Uterus (tissue), 4 donors: ENCODE measurements around the gene SNAPC2. TPM values are rescaled to one million over a fixed set of nuclear protein-coding genes. Genes with fewer than 3 reads are reported as not detected.

ENCODE experiments used
- DNase-seq, 2 donors: peaks; one replicate each; pipeline ENCODE4 v3.0.0-alpha.2; 2019 to 2020
- H3K27ac ChIP-seq, 2 donors: fragments of 200-600 bp; sonication (generic); 1 replicate in 1 of 2; 2 replicates in 1 of 2; pipeline ENCODE4 v1.5.1; 2016 to 2018
- H3K27me3 ChIP-seq, 2 donors: fragments of 200-600 bp; sonication (generic); one replicate each; pipeline ENCODE4 v1.5.1; 2018 to 2019; ENCODE audit warnings: control low read depth in 1 of 2
- H3K36me3 ChIP-seq, 2 donors: fragments of 200-600 bp; sonication (generic); one replicate each; pipeline ENCODE4 v1.5.1; 2019; ENCODE audit warnings: control low read depth in 1 of 2
- H3K4me1 ChIP-seq, 2 donors: fragments of 200-600 bp; sonication (generic); one replicate each; pipeline ENCODE4 v1.5.1; 2018 to 2019; ENCODE audit warnings: control low read depth in 1 of 2
- H3K4me3 ChIP-seq, 2 donors: fragments of 200-600 bp; sonication (generic); 1 replicate in 1 of 2; 2 replicates in 1 of 2; pipeline ENCODE4 v1.5.1; 2018 to 2019; ENCODE audit warnings: mild to moderate bottlenecking in 1 of 2
- H3K9me3 ChIP-seq, 2 donors: fragments of 200-600 bp; sonication (generic); one replicate each; pipeline ENCODE4 v1.5.1; 2019; ENCODE audit warnings: control low read depth in 1 of 2
- POLR2A ChIP-seq, 2 donors: fragments of 450-650 bp; IDR thresholded peaks; one replicate each; pipeline ENCODE4 v1.6.1; 2016; ENCODE audit warnings: antibody characterized with exemption in 2 of 2, mild to moderate bottlenecking in 1 of 2, moderate library complexity in 1 of 2
- intact Hi-C: fragments of 100-400 bp; cut with DNase I; formaldehyde crosslinking; loops from one replicate; pipeline ENCODE4 v1.15.1; 2023; ENCODE audit warnings: low total_unique reads
- total RNA-seq, 4 donors: library from RNA; depleted of rRNA in 3 of 4; stranded (reverse); fragments of >200 nt in 3 of 4; gene quantifications; one replicate each; pipeline versions ENCODE4 v1.1.0 to v1.2.4, GENCODE V29; 2014 to 2023
- TF ChIP-seq, protein P1 (sequence below), 4 experiments: fragments of 200-600 bp in 2 of 4; fragments of 450-650 bp in 2 of 4; sonication (generic) in 2 of 4; IDR thresholded peaks; one replicate each; pipeline ENCODE4 v1.5.1; 2016 to 2019; ENCODE audit warnings: antibody characterized with exemption in 4 of 4, mild to moderate bottlenecking in 2 of 4, moderate library complexity in 1 of 4
- donor health status: DM: yes; HTN: yes; CAD: no.

Gene SNAPC2
- total RNA-seq, 4 donors from 2014 or later, result 11.8 to 66.8 (median 19.0) TPM

DNA sequence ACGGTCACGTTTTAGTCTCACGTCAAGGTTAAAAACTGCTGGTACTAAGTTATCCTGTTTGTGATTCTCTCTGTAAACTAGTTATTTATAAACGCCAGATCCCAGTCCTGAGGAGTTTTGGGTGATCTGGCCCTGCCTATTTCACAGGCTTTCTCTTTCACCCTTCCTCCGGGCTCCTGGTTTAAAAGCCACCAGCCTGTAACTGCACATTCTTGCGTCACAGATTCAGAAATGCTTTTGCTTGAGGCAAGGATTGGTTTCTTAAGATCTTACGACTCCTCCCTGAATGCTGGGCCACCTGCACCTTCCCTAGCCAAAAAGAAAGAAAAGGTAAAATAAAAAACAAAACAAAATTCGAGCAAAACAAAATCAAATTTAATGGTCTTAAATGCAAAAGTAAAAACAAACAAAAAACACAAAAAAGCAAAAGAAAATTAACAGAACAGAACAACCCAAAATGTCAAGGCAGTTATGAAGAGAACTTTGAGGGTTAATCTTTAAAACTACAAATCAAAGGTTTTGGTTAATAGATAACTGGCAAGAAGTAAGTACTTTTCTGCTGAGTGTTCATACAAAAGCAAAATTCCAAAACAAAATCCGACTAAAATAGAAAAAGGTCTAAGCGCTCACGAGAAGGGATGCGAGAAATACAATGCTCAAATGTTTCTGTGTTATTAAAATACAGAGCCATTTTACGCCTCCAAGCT lies 41.9 kb downstream of the SNAPC2 start:
- Histone ChIP-seq H3K4me3 (no peak overlapping the region), H3K27ac (no peak overlapping the region), H3K27me3 (no peaks in the 10 kb centered on the region), H3K9me3 (no peaks in the 10 kb centered on the region), H3K36me3 (no peaks in the 10 kb centered on the region), H3K4me1 (no peaks in the 10 kb centered on the region)
- intact Hi-C loops, result no loop called here
- TF ChIP-seq, protein P1, sequence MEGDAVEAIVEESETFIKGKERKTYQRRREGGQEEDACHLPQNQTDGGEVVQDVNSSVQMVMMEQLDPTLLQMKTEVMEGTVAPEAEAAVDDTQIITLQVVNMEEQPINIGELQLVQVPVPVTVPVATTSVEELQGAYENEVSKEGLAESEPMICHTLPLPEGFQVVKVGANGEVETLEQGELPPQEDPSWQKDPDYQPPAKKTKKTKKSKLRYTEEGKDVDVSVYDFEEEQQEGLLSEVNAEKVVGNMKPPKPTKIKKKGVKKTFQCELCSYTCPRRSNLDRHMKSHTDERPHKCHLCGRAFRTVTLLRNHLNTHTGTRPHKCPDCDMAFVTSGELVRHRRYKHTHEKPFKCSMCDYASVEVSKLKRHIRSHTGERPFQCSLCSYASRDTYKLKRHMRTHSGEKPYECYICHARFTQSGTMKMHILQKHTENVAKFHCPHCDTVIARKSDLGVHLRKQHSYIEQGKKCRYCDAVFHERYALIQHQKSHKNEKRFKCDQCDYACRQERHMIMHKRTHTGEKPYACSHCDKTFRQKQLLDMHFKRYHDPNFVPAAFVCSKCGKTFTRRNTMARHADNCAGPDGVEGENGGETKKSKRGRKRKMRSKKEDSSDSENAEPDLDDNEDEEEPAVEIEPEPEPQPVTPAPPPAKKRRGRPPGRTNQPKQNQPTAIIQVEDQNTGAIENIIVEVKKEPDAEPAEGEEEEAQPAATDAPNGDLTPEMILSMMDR (IDR thresholded peaks at IDR 0.05), result no peak
- no peak for TF ChIP-seq POLR2A (IDR thresholded peaks at IDR 0.05)
- no peak for DNase-seq

DNA sequence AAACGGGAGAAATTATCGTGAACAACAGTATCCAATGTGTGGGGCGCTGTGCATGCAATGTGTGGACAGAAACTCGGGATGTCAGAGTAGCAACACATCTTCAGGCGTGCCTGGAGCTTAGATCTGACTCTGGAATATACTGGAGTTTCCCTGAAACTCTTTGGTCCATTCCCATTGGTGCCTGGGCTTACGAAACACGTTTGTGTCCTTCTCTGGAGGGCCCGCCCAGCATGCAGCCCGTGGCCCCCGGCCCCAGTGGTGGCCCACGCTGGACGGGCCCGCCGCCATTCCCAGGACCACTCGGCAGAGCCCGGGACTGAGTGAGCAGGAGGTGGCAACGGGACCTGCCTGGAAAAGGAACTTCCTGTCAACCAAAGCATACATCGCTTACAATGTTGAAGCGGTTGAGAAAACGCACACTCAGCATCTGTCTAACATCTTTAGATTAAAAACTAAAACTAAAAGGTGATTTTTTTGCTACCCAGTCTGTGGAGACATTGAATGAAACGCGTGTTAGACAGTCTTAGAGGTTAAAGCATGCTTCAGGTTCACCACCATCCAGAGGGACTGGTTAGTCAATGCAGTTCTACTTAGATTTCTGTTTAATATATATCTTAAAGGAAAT lies 42.6 kb downstream of the SNAPC2 start:
- no peak for DNase-seq
- intact Hi-C loops, result no loop called here

DNA sequence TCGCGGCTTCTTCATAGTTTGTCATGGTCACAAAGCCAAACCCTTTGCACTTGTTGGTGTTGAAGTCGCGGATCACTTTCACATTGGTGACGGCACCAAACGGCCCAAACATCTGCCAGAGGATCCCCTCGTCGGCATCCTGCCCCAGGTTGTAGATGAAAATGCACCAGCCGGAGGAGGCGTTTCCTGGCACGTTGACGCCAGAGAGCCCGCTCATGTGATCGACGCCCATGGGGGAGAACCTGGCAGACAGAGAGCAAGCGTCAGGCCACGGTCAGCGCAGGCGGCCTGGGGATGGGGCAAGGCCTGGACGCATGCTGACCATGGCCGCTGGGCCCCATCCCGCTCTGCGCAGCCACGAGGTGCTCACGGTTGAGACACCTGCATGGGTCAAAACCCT lies 43.4 kb downstream of the SNAPC2 start:
- Histone ChIP-seq H3K27me3 (no peaks in the 10 kb centered on the region), H3K27ac (no peak overlapping the region), H3K9me3 (no peaks in the 10 kb centered on the region), H3K4me3 (no peak overlapping the region), H3K36me3 (no peaks in the 10 kb centered on the region), H3K4me1 (no peaks in the 10 kb centered on the region)
- intact Hi-C loops, result no loop called here
- DNase-seq, result no peak
- TF ChIP-seq, protein P1 (IDR thresholded peaks at IDR 0.05), result no peak
- TF ChIP-seq POLR2A (IDR thresholded peaks at IDR 0.05), result no peak

More for the DNA sequence above, 42.6 kb downstream of the SNAPC2 start:
- TF ChIP-seq, protein P1 (IDR thresholded peaks at IDR 0.05), result no peak
- no peak for TF ChIP-seq POLR2A (IDR thresholded peaks at IDR 0.05)
- Histone ChIP-seq H3K4me1 (no peaks in the 10 kb centered on the region), H3K9me3 (no peaks in the 10 kb centered on the region), H3K27ac (no peak overlapping the region), H3K36me3 (no peaks in the 10 kb centered on the region), H3K27me3 (no peaks in the 10 kb centered on the region), H3K4me3 (no peak overlapping the region)

DNA sequence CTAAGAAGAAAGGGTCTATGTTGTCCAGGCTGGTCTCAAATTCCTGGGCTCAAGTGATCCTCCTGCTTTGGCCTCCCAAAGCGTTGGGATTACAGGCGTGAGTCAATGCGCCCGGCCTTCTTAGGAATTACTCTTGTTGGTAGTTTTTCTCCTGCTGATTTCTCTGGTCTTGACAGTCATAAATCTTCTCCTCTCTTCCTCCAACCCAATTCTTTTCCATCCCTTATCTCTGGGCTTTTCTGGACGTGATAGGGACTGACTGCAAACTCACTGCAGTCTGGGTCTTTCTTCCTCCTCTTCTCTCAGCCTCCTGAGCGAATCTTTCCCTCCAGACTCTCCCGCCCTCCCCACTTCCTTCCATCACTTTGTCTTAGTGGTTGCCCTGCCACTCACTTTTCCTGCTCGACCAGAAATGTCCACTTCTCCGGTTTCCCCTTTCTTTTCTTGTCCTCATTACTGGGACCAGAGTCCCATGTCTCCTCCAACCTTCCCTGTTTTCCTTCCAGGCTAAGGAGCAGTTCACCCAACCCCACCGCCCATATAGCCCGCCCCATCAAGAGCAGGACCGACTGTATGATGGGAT lies 45.2 kb downstream of the SNAPC2 start:
- no peaks in the 10 kb centered on the region for H3K9me3 ChIP-seq
- TF ChIP-seq POLR2A (IDR thresholded peaks at IDR 0.05), result no peak
- TF ChIP-seq, protein P1 (IDR thresholded peaks at IDR 0.05), result no peak
- no peak overlapping the region for H3K4me3 ChIP-seq
- intact Hi-C loops, result no loop called here
- H3K27ac ChIP-seq, result no peak overlapping the region
- no peak for DNase-seq
- no peaks in the 10 kb centered on the region for H3K36me3 ChIP-seq
- H3K4me1 ChIP-seq, result no peaks in the 10 kb centered on the region
- no peaks in the 10 kb centered on the region for H3K27me3 ChIP-seq
